GM12874 (cell line): ENCODE data around the gene PAX5.

Experiments
- CTCF ChIP-seq: IDR thresholded peaks from 2 replicates; pipeline ENCODE4 v1.5.1; 2011; ENCODE audit warnings: low read depth, mild to moderate bottlenecking, control low read depth, low read length, moderate library complexity; ENCODE audit not compliant: insufficient read depth

Gene PAX5

GRCh38 chr9:37025071-37025822, 8.8 kb downstream of the PAX5 start:
- TF ChIP-seq CTCF: no peak

- no peak for TF ChIP-seq CTCF
Observed at GRCh38 chr9:37017546-37017945, 16.5 kb downstream of the PAX5 start.

- no peak for TF ChIP-seq CTCF
Observed at GRCh38 chr9:37011530-37011929, 22.5 kb downstream of the PAX5 start.

GRCh38 chr9:37010976-37011375, 23.1 kb downstream of the PAX5 start:
- no peak for TF ChIP-seq CTCF

- TF ChIP-seq CTCF: no peak
Observed at GRCh38 chr9:37010180-37010579, 23.9 kb downstream of the PAX5 start.

- TF ChIP-seq CTCF: no peak
Observed at GRCh38 chr9:37007295-37007694, 26.8 kb downstream of the PAX5 start.

- TF ChIP-seq CTCF: no peak
Observed at GRCh38 chr9:37005517-37006140, 28.4 kb downstream of the PAX5 start.
